ENCODE data around the gene KCNT2. TPM values are rescaled to one million over a fixed set of nuclear protein-coding genes. Genes with fewer than 3 reads are reported as not detected.

Gene KCNT2
- total and polyA plus RNA-seq, 2 experiments from 2014 or later = 1.2 to 8.8 TPM

- TF ChIP-seq CTCF (IDR thresholded peaks at IDR 0.05; ENCODE audit: poor library complexity) = no peak
- no peak for TF ChIP-seq EZH2phosphoT487 (IDR thresholded peaks at IDR 0.05; ENCODE audit: low read depth, severe bottlenecking, unreplicated experiment)
- no peak for TF ChIP-seq EZH2 (IDR thresholded peaks at IDR 0.05; ENCODE audit: borderline replicate concordance)
- H3K79me2 ChIP-seq = no peaks in the 10 kb centered on the region
- H3K9me3 ChIP-seq (ENCODE audit: low read depth) = no peaks in the 10 kb centered on the region
- no peak overlapping the region for H3K27ac ChIP-seq
- H4K20me1 ChIP-seq (ENCODE audit: insufficient read depth, poor library complexity, severe bottlenecking) = no peaks in the 10 kb centered on the region
- no peaks in the 10 kb centered on the region for H3K27me3 ChIP-seq
- WGBS (ENCODE audit: low lambda C conversion rate, missing lambda C conversion rate) = 36% methylated on average over 3 of the region's 3 CpGs
- H3K4me2 ChIP-seq = no peak overlapping the region
- H2AFZ ChIP-seq = no peak overlapping the region
- no peak for DNase-seq (ENCODE audit: low spot score)
- no peaks in the 10 kb centered on the region for H3K9me2 ChIP-seq (replicated peaks; ENCODE audit: insufficient read depth)
- no peak overlapping the region for H3K4me3 ChIP-seq
- no peaks in the 10 kb centered on the region for H3K36me3 ChIP-seq (replicated peaks; ENCODE audit: insufficient read depth, low read depth)
- H3K4me1 ChIP-seq (ENCODE audit: insufficient read depth) = no peaks in the 10 kb centered on the region
Observed at GRCh38 chr1:196193896-196194559, 414.2 kb downstream of the KCNT2 start.

- Histone ChIP-seq H2AFZ (no peak overlapping the region), H3K27ac (no peak overlapping the region), H3K27me3 (no peaks in the 10 kb centered on the region), H3K9me2 (replicated peaks; ENCODE audit: insufficient read depth) (no peaks in the 10 kb centered on the region), H3K36me3 (replicated peaks; ENCODE audit: insufficient read depth, low read depth) (no peaks in the 10 kb centered on the region), H3K4me3 (no peak overlapping the region), H3K79me2 (no peaks in the 10 kb centered on the region), H3K4me1 (ENCODE audit: insufficient read depth) (no peaks in the 10 kb centered on the region), H4K20me1 (ENCODE audit: insufficient read depth, poor library complexity, severe bottlenecking) (no peaks in the 10 kb centered on the region), H3K4me2 (no peak overlapping the region), H3K9me3 (ENCODE audit: low read depth) (no peaks in the 10 kb centered on the region)
- WGBS (ENCODE audit: low lambda C conversion rate, missing lambda C conversion rate) = 95% methylated on average over 8 of the region's 8 CpGs
- DNase-seq (ENCODE audit: low spot score) = no peak
- TF ChIP-seq CTCF (IDR thresholded peaks at IDR 0.05; ENCODE audit: poor library complexity) (no peak), EZH2 (IDR thresholded peaks at IDR 0.05; ENCODE audit: borderline replicate concordance) (no peak), EZH2phosphoT487 (IDR thresholded peaks at IDR 0.05; ENCODE audit: low read depth, severe bottlenecking, unreplicated experiment) (no peak)
Observed at GRCh38 chr1:196183941-196184340, 424.3 kb downstream of the KCNT2 start.

GRCh38 chr1:196181594-196181878 lies 426.7 kb downstream of the KCNT2 start:
- Histone ChIP-seq H3K9me2 (replicated peaks; ENCODE audit: insufficient read depth) (no peaks in the 10 kb centered on the region), H4K20me1 (ENCODE audit: insufficient read depth, poor library complexity, severe bottlenecking) (no peaks in the 10 kb centered on the region), H3K79me2 (no peaks in the 10 kb centered on the region), H2AFZ (no peak overlapping the region), H3K4me1 (ENCODE audit: insufficient read depth) (no peaks in the 10 kb centered on the region), H3K27me3 (no peaks in the 10 kb centered on the region), H3K27ac (no peak overlapping the region), H3K4me2 (no peak overlapping the region), H3K9me3 (ENCODE audit: low read depth) (no peaks in the 10 kb centered on the region), H3K36me3 (replicated peaks; ENCODE audit: insufficient read depth, low read depth) (no peaks in the 10 kb centered on the region), H3K4me3 (no peak overlapping the region)
- TF ChIP-seq EZH2phosphoT487 (IDR thresholded peaks at IDR 0.05; ENCODE audit: low read depth, severe bottlenecking, unreplicated experiment) = no peak
- no peak for TF ChIP-seq CTCF (IDR thresholded peaks at IDR 0.05; ENCODE audit: poor library complexity)
- no peak for DNase-seq (ENCODE audit: low spot score)
